DND-41 (cell line): ENCODE measurements around the gene TTLL10.

ENCODE experiments used
- ATAC-seq: fragments of 200-7000 bp; cut with Tn5 transposase; 3 replicates; pipeline ENCODE4 v1.9.1; 2021; ENCODE audit warnings: low read depth; ENCODE audit not compliant: insufficient read depth
- DNase-seq: peaks from one replicate; pipeline ENCODE4 v3.0.0-alpha.2; 2020
- H2AFZ ChIP-seq: 2 replicates; pipeline ENCODE4 v1.6.0; 2012; ENCODE audit warnings: low read depth, low read length
- H3K27ac ChIP-seq: 2 replicates; pipeline ENCODE4 v1.5.1; 2012; ENCODE audit warnings: low read length, inconsistent platforms
- H3K27me3 ChIP-seq: fragments of 200-600 bp; sonication (generic); 2 replicates; pipeline ENCODE4 v1.6.0; 2012; ENCODE audit warnings: low read length, mild to moderate bottlenecking, inconsistent platforms; ENCODE audit not compliant: insufficient read depth, poor library complexity
- H3K36me3 ChIP-seq: 2 replicates; pipeline ENCODE4 v1.5.1; 2012; ENCODE audit warnings: low read length, inconsistent platforms; ENCODE audit not compliant: insufficient read depth
- H3K4me1 ChIP-seq: 2 replicates; pipeline ENCODE4 v1.5.1; 2012; ENCODE audit warnings: mild to moderate bottlenecking, low read length; ENCODE audit not compliant: insufficient read depth
- H3K4me2 ChIP-seq: 2 replicates; pipeline ENCODE4 v1.6.0; 2012; ENCODE audit warnings: mild to moderate bottlenecking, moderate library complexity, low read length, inconsistent platforms; ENCODE audit not compliant: insufficient read depth
- H3K4me3 ChIP-seq, 2 experiments: fragments of 200-600 bp in 1 of 2; shearing (Covaris generic) in 1 of 2; 2 replicates each; pipeline ENCODE4 v1.5.1; 2012 to 2016; ENCODE audit warnings: inconsistent platforms in 2 of 2, low read length in 2 of 2, mild to moderate bottlenecking in 2 of 2, low read depth in 1 of 2, moderate library complexity in 1 of 2
- H3K79me2 ChIP-seq: 2 replicates; pipeline ENCODE4 v1.6.0; 2012; ENCODE audit warnings: low read length, inconsistent platforms; ENCODE audit not compliant: insufficient read depth
- H3K9ac ChIP-seq: 2 replicates; pipeline ENCODE4 v1.6.0; 2012; ENCODE audit warnings: low read depth, mild to moderate bottlenecking, inconsistent platforms, low read length, moderate library complexity
- H3K9me3 ChIP-seq: 2 replicates; pipeline ENCODE4 v1.5.1; 2012; ENCODE audit warnings: low read length, moderate library complexity, mild to moderate bottlenecking, inconsistent platforms; ENCODE audit not compliant: insufficient read depth, severe bottlenecking
- H4K20me1 ChIP-seq: 2 replicates; pipeline ENCODE4 v1.6.0; 2012; ENCODE audit warnings: low read length; ENCODE audit not compliant: insufficient read depth
- CTCF ChIP-seq: IDR thresholded peaks from 2 replicates; pipeline ENCODE4 v1.5.1; 2012; ENCODE audit warnings: borderline replicate concordance, low read length, moderate library complexity, mild to moderate bottlenecking; ENCODE audit not compliant: poor library complexity, severe bottlenecking; ENCODE audit errors: extremely low read depth
- EZH2 ChIP-seq: IDR thresholded peaks from 3 replicates; pipeline ENCODE4 v1.6.1; 2012; ENCODE audit warnings: borderline replicate concordance, low read depth, mild to moderate bottlenecking, moderate library complexity, low read length, inconsistent platforms; ENCODE audit not compliant: severe bottlenecking

TTLL10 gene

GRCh38 chr1:1204998-1205768 lies 31.5 kb downstream of the TTLL10 start:
- Histone ChIP-seq H3K79me2 (no peaks in the 10 kb centered on the region), H3K27ac (no peak overlapping the region), H2AFZ (no peak overlapping the region), H3K9ac (no peak overlapping the region), H3K4me3 (no peak overlapping the region), H3K4me2 (no peak overlapping the region), H3K9me3 (no peaks in the 10 kb centered on the region), H3K4me1 (peaks cover 10% of the 10 kb centered on the region), H4K20me1 (peaks cover 18% of the 10 kb centered on the region), H3K27me3 (peaks cover 4% of the 10 kb centered on the region), H3K36me3 (no peaks in the 10 kb centered on the region)
- ATAC-seq = no peak
- no peak for TF ChIP-seq EZH2
- no peak for TF ChIP-seq CTCF
- DNase-seq = no peak

GRCh38 chr1:1205769-1206375 lies 32.2 kb downstream of the TTLL10 start:
- no peaks in the 10 kb centered on the region for H3K79me2 ChIP-seq
- DNase-seq = no peak
- peaks cover 4% of the 10 kb centered on the region for H3K27me3 ChIP-seq
- no peaks in the 10 kb centered on the region for H3K36me3 ChIP-seq
- H3K4me3 ChIP-seq = no peak overlapping the region
- peaks cover 18% of the 10 kb centered on the region for H4K20me1 ChIP-seq
- H3K9ac ChIP-seq = no peak overlapping the region
- TF ChIP-seq CTCF (no peak), EZH2 (no peak)
- H3K4me2 ChIP-seq = no peak overlapping the region
- no peak overlapping the region for H2AFZ ChIP-seq
- H3K27ac ChIP-seq = no peak overlapping the region
- peaks cover 10% of the 10 kb centered on the region for H3K4me1 ChIP-seq
- ATAC-seq = no peak
- no peaks in the 10 kb centered on the region for H3K9me3 ChIP-seq

GRCh38 chr1:1206376-1206965 lies 32.8 kb downstream of the TTLL10 start, which contains the start of gene TNFRSF18:
TNFRSF18 (minus strand) TSS chr1:1206592; CDS start chr1:1206571, 21 bp downstream.
- no peak for ATAC-seq
- H3K27ac ChIP-seq = no peak within 1 kb of the TSS
- no peaks in the 10 kb centered on the region for H3K79me2 ChIP-seq
- no peak within 1 kb of the TSS for H2AFZ ChIP-seq
- peaks cover 18% of the 10 kb centered on the region for H4K20me1 ChIP-seq
- H3K9ac ChIP-seq = no peak within 1 kb of the TSS
- no peaks in the 10 kb centered on the region for H3K9me3 ChIP-seq
- no peak for TF ChIP-seq EZH2
- TF ChIP-seq CTCF = no peak
- DNase-seq = no peak
- H3K4me3 ChIP-seq = no peak within 1 kb of the TSS
- H3K27me3 ChIP-seq = peaks cover 4% of the 10 kb centered on the region
- no peak within 1 kb of the TSS for H3K4me2 ChIP-seq
- peaks cover 10% of the 10 kb centered on the region for H3K4me1 ChIP-seq
- no peaks in the 10 kb centered on the region for H3K36me3 ChIP-seq
